ENCODE results near the gene HELT.
"Not testable (repeated sequence)": the region's sequence is repeated elsewhere in the genome, so short reads cannot be mapped to it uniquely, and the experiment has no call there.

DNA sequence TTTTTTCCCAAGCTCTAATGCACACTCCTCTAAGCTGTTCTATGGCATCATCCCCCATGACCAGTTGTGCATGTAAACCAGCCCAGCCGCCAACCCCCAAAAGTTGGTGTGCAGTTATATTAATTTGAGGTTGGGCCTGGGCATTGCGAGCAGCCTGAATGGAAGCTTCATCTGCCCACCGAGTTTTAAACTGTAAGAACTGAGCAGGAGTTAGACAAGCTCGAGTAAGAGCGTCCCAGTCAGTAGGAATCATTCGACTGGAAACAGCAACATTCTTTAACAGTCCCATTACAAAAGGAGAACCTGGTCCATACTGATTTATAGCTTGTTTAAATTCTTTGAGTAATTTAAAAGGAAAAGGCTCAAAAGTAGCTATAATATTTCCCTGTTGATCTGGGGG, 32.0 kb downstream of the HELT start:
- TF ChIP-seq, protein P1, sequence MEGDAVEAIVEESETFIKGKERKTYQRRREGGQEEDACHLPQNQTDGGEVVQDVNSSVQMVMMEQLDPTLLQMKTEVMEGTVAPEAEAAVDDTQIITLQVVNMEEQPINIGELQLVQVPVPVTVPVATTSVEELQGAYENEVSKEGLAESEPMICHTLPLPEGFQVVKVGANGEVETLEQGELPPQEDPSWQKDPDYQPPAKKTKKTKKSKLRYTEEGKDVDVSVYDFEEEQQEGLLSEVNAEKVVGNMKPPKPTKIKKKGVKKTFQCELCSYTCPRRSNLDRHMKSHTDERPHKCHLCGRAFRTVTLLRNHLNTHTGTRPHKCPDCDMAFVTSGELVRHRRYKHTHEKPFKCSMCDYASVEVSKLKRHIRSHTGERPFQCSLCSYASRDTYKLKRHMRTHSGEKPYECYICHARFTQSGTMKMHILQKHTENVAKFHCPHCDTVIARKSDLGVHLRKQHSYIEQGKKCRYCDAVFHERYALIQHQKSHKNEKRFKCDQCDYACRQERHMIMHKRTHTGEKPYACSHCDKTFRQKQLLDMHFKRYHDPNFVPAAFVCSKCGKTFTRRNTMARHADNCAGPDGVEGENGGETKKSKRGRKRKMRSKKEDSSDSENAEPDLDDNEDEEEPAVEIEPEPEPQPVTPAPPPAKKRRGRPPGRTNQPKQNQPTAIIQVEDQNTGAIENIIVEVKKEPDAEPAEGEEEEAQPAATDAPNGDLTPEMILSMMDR (IDR thresholded peaks at IDR 0.05; ENCODE audit: borderline replicate concordance, extremely low read depth, low read length, poor library complexity, severe bottlenecking) = not testable (repeated sequence)
- not testable (repeated sequence) for TF ChIP-seq EZH2 (IDR thresholded peaks at IDR 0.05; ENCODE audit: borderline replicate concordance, low read depth, low read length, severe bottlenecking)

Measured in DND-41 (cell line).